Uterus (tissue), 2 donors: Measurements from ENCODE around the gene PRSS22.

Source experiments
- CTCF ChIP-seq, 4 experiments: fragments of 200-600 bp in 2 of 4; fragments of 450-650 bp in 2 of 4; sonication (generic) in 2 of 4; IDR thresholded peaks; one replicate each; pipeline ENCODE4 v1.5.1; 2016 to 2019; ENCODE audit warnings: antibody characterized with exemption in 4 of 4, mild to moderate bottlenecking in 2 of 4, moderate library complexity in 1 of 4
- POLR2A ChIP-seq, 2 donors: fragments of 450-650 bp; IDR thresholded peaks; one replicate each; pipeline ENCODE4 v1.6.1; 2016; ENCODE audit warnings: antibody characterized with exemption in 2 of 2, mild to moderate bottlenecking in 1 of 2, moderate library complexity in 1 of 2

DNA sequence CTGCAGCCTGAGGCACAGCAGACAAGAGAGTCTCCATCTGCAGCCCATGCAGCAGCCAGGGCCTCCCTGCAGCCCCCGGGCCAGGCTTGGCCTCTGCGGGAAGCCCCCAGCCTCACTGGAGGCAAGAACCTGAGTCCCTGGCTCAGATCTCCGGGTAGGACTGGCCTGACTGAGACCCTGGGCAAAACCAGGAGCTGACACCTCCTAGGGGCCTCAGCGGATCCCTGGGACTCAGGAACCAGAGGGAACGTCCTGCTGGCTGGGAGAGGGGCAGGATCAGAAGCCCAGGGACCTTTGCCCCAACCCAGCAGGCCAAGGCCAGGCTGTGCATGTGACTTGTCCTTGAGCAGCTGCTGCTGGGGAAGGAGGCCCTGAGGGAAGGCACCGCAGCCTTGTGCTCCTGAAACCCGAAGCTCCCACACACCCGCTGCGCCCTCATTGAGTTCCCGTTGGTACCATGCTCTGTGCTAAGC lies 42.6 kb downstream of the PRSS22 start:
- TF ChIP-seq CTCF (IDR thresholded peaks at IDR 0.05) = no peak
- no peak for TF ChIP-seq POLR2A (IDR thresholded peaks at IDR 0.05)
